Measurements from ENCODE around the gene HSPA12B. TPM values are rescaled to one million over a fixed set of nuclear protein-coding genes. Genes with fewer than 3 reads are reported as not detected.
A peak's percentile ranks its signal among the peaks of the same experiment; 100 is the strongest.

HSPA12B gene
- total RNA-seq, 1 experiment from 2014 or later = not detected

- no peak for TF ChIP-seq CTCF (IDR thresholded peaks at IDR 0.05; ENCODE audit: insufficient read depth in 1 of 2, low read depth in 1 of 2, low read length in 1 of 2, severe bottlenecking in 1 of 2, unreplicated experiment in 1 of 2)
Measured at GRCh38 chr20:3744037-3744436, 11.6 kb downstream of the HSPA12B start.

GRCh38 chr20:3744806-3745685 is 12.6 kb downstream of the HSPA12B start:
- TF ChIP-seq CTCF (IDR thresholded peaks at IDR 0.05; ENCODE audit: insufficient read depth in 1 of 2, low read depth in 1 of 2, low read length in 1 of 2, severe bottlenecking in 1 of 2, unreplicated experiment in 1 of 2) = no peak
- Histone ChIP-seq H3K27me3 (replicated peaks; ENCODE audit: control insufficient read depth, insufficient read depth, low read length) (no peaks in the 10 kb centered on the region), H3K4me1 (no peaks in the 10 kb centered on the region), H3K36me3 (ENCODE audit: control insufficient read depth, insufficient read depth, low read length) (no peaks in the 10 kb centered on the region), H3K4me3 (ENCODE audit: low read depth, low read length) (no peak overlapping the region), H3K9me3 (no peaks in the 10 kb centered on the region)
- DNase-seq = peak; percentile 78 to 90
- Mint-ChIP-seq H3K9me3 (ENCODE audit: unreplicated experiment) (no peaks in the 10 kb centered on the region), H3K27me3 (ENCODE audit: insufficient read depth, unreplicated experiment) (no peaks in the 10 kb centered on the region), H3K27ac (ENCODE audit: unreplicated experiment) (no peak overlapping the region), H3K4me1 (ENCODE audit: low read depth, unreplicated experiment) (peaks cover 8% of the 10 kb centered on the region), H3K36me3 (ENCODE audit: insufficient read depth, unreplicated experiment) (peaks cover 7% of the 10 kb centered on the region), H3K4me3 (ENCODE audit: unreplicated experiment) (peak overlapping the region; percentile 60)
- ChIA-PET POLR2A (no interaction called here), CTCF (interaction anchor here (0.7 to 1.2 kb wide), 5 partner anchors 10 to 299 kb away, joined by 3 to 4 read pairs (median 3); partner anchors contain the start of genes ADISSP and SPEF1)
- BruUV-seq (replicated peaks) = no TSS peak
- intact Hi-C loops (cut with micrococcal nuclease; ENCODE audit: unreplicated experiment) = no loop called here

More at GRCh38 chr20:3744037-3744436, 11.6 kb downstream of the HSPA12B start:
- peaks cover 9% of the 10 kb centered on the region for H3K4me1 Mint-ChIP-seq (ENCODE audit: low read depth, unreplicated experiment)
- no peaks in the 10 kb centered on the region for H3K4me1 ChIP-seq
- H3K27me3 Mint-ChIP-seq (ENCODE audit: insufficient read depth, unreplicated experiment) = no peaks in the 10 kb centered on the region
- H3K27me3 ChIP-seq (replicated peaks; ENCODE audit: control insufficient read depth, insufficient read depth, low read length) = no peaks in the 10 kb centered on the region
- H3K36me3 Mint-ChIP-seq (ENCODE audit: insufficient read depth, unreplicated experiment) = peaks cover 5% of the 10 kb centered on the region
- H3K4me3 Mint-ChIP-seq (ENCODE audit: unreplicated experiment) = no peak overlapping the region
- POLR2A ChIA-PET = no interaction called here
- H3K36me3 ChIP-seq (ENCODE audit: control insufficient read depth, insufficient read depth, low read length) = no peaks in the 10 kb centered on the region
- H3K4me3 ChIP-seq (ENCODE audit: low read depth, low read length) = no peak overlapping the region
- CTCF ChIA-PET = interaction anchor here (0.7 kb wide), 1 partner anchor 74 kb away, joined by 3 read pairs; no protein-coding TSS in a partner anchor
- intact Hi-C loops (cut with micrococcal nuclease; ENCODE audit: unreplicated experiment) = no loop called here
- no peak overlapping the region for H3K27ac Mint-ChIP-seq (ENCODE audit: unreplicated experiment)
- no peaks in the 10 kb centered on the region for H3K9me3 ChIP-seq
- no peaks in the 10 kb centered on the region for H3K9me3 Mint-ChIP-seq (ENCODE audit: unreplicated experiment)
- BruUV-seq (replicated peaks) = no TSS peak
- no peak for DNase-seq

- H3K36me3 ChIP-seq (ENCODE audit: control insufficient read depth, insufficient read depth, low read length) = no peaks in the 10 kb centered on the region
- H3K27me3 ChIP-seq (replicated peaks; ENCODE audit: control insufficient read depth, insufficient read depth, low read length) = no peaks in the 10 kb centered on the region
- no peak overlapping the region for H3K4me3 ChIP-seq (ENCODE audit: low read depth, low read length)
- no peaks in the 10 kb centered on the region for H3K9me3 ChIP-seq
- ChIA-PET CTCF (interaction anchor here (0.7 to 1.2 kb wide), 3 partner anchors 9 to 120 kb away, joined by 3 to 4 read pairs (median 3); partner anchors contain the start of gene ADISSP), POLR2A (no interaction called here)
- H3K27ac Mint-ChIP-seq (ENCODE audit: unreplicated experiment) = no peak overlapping the region
- H3K4me1 ChIP-seq = no peaks in the 10 kb centered on the region
- DNase-seq = no peak
- H3K4me3 Mint-ChIP-seq (ENCODE audit: unreplicated experiment) = peak overlapping the region; percentile 60
- BruUV-seq (replicated peaks) = no TSS peak
- H3K27me3 Mint-ChIP-seq (ENCODE audit: insufficient read depth, unreplicated experiment) = no peaks in the 10 kb centered on the region
- H3K36me3 Mint-ChIP-seq (ENCODE audit: insufficient read depth, unreplicated experiment) = peaks cover 8% of the 10 kb centered on the region
- intact Hi-C loops (cut with micrococcal nuclease; ENCODE audit: unreplicated experiment) = no loop called here
- TF ChIP-seq CTCF (IDR thresholded peaks at IDR 0.05; ENCODE audit: insufficient read depth in 1 of 2, low read depth in 1 of 2, low read length in 1 of 2, severe bottlenecking in 1 of 2, unreplicated experiment in 1 of 2) = no peak
- H3K9me3 Mint-ChIP-seq (ENCODE audit: unreplicated experiment) = no peaks in the 10 kb centered on the region
- H3K4me1 Mint-ChIP-seq (ENCODE audit: low read depth, unreplicated experiment) = peaks cover 8% of the 10 kb centered on the region
Measured at GRCh38 chr20:3745686-3746173, 13.2 kb downstream of the HSPA12B start.

Measured in Caco-2 (cell line).